Activated CD8-positive, alpha-beta memory T cell treated with anti-CD3 and anti-CD28 coated beads, Interleukin-2, amount 50 U/mL, for 24 hours (primary cell): ENCODE data around the gene TBK1.

Experiments
- DNase-seq: peaks from one replicate; pipeline ENCODE4 v3.0.0-alpha.2; 2020; ENCODE audit errors: extremely low read depth

The TBK1 gene

DNA sequence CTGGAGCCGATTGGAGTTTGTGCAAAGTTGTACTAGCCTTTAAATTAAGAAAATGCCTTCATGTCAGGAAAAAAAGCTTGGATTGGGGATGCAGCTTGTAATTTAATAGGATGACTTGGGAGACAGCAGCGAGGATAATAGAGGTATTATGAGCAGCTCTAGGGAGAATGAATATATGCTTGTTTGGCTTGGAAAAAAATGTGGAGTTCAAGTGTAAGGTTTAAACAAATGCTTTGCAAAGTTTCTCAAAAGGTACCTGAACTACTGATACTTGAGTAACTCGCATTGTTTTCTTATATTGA is 93.1 kb downstream of the TBK1 start:
- no peak for DNase-seq

GRCh38 chr12:64549108-64549507 is 97.2 kb downstream of the TBK1 start:
- no peak for DNase-seq

DNA sequence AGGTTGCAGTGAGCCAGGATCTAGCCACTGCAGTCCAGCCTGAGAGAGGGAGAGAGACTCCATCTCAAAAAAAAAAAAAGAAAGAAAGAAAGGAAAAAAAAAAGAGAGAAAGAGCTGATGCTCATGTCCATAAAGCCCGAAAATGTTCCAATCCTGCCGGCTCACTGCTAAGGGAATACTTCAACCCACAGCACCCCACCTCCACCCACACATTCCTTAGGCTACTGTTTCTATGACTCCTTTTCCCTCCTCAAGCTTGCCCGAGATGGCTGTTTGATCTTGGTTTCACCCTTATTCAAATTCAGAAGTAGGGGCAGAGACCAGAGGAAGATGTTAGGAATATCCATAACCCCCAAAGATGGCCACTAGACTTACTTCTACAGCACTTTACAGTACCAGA is 98.8 kb downstream of the TBK1 start:
- DNase-seq, result no peak

DNA sequence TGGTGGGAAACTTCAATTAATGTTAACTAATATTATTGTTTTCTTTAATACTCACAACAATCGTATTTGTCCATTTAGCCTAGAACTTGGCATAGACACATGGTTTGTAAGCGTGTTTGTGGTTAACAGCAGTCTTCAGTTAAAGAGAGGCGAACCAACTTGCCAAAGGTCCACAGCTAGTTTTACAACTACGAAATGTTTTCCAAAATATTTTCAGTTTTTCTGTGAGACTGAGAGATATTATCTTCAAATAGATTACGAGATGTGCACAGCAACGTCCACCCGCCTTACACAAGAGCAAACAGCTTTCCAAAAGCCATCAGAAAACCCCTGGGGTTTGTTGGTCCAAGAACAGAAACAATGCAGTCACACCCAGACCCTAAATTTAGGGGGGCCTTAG is 99.8 kb downstream of the TBK1 start:
- DNase-seq, result no peak
